Body of pancreas (tissue), 4 donors: ENCODE measurements around the gene ZKSCAN7. TPM values are rescaled to one million over a fixed set of nuclear protein-coding genes. Genes with fewer than 3 reads are reported as not detected.
"Not testable (repeated sequence)": the region's sequence is repeated elsewhere in the genome, so short reads cannot be mapped to it uniquely, and the experiment has no call there.

Source experiments
- ATAC-seq: fragments of 150-250 bp; one replicate; pipeline ENCODE4 v1.9.1; 2016
- DNase-seq, 4 donors: peaks; one replicate each; pipeline ENCODE4 v3.0.0-alpha.2; 2019
- H3K27ac ChIP-seq, 4 donors: fragments of 200-600 bp; sonication (generic); 1 replicate in 3 of 4; 2 replicates in 1 of 4; pipeline versions ENCODE4 v1.5.1 to v1.6.1; 2016 to 2019; ENCODE audit warnings: mild to moderate bottlenecking in 1 of 4, mixed read lengths in 1 of 4, moderate library complexity in 1 of 4
- H3K27me3 ChIP-seq, 2 donors: fragments of 200-600 bp; sonication (generic); one replicate each; pipeline ENCODE4 v1.6.0; 2016; ENCODE audit warnings: mild to moderate bottlenecking in 1 of 2
- H3K36me3 ChIP-seq, 2 donors: fragments of 200-600 bp; sonication (generic); replicated peaks in 1 of 2; 2 replicates each; pipeline ENCODE4 v1.5.1; 2016; ENCODE audit warnings: low read depth in 2 of 2; ENCODE audit not compliant: insufficient read depth in 1 of 2
- H3K4me1 ChIP-seq: fragments of 200-600 bp; sonication (generic); one replicate; pipeline ENCODE4 v1.6.0; 2016
- H3K4me3 ChIP-seq, 2 donors: fragments of 200-600 bp; sonication (generic); 1 replicate in 1 of 2; 2 replicates in 1 of 2; pipeline ENCODE4 v1.5.1; 2016 to 2019
- H3K9me3 ChIP-seq, 3 donors: fragments of 200-600 bp; sonication (generic); 1 replicate in 2 of 3; 2 replicates in 1 of 3; pipeline ENCODE4 v1.5.1; 2016
- CTCF ChIP-seq, 7 experiments: fragments of 450-650 bp in 4 of 7; fragments of 200-600 bp in 3 of 7; sonication (generic) in 3 of 7; IDR thresholded peaks; one replicate each; pipeline ENCODE4 v1.5.1; 2016 to 2019; ENCODE audit warnings: antibody characterized with exemption in 7 of 7
- POLR2A ChIP-seq, 3 donors: fragments of 450-650 bp; IDR thresholded peaks; one replicate each; pipeline ENCODE4 v1.6.1; 2016; ENCODE audit warnings: antibody characterized with exemption in 3 of 3, mild to moderate bottlenecking in 2 of 3
- WGBS, 2 donors: methylation state at CpG; one replicate each; pipeline ENCODE4 v1.1.5; 2017; 5-methylcytosine and 5-hydroxymethylcytosine counted together
- intact Hi-C: fragments of 100-400 bp; cut with DNase I; formaldehyde crosslinking; loops from one replicate; pipeline ENCODE4 v1.15.1; 2023
- total RNA-seq, 2 donors: library from RNA; depleted of rRNA; stranded (reverse); fragments of >200 nt; gene quantifications; one replicate each; pipeline ENCODE4 v1.1.0, GENCODE V29; 2016

The ZKSCAN7 gene
- total RNA-seq, 2 donors from 2014 or later, result 3.3 to 7.0 TPM

DNA sequence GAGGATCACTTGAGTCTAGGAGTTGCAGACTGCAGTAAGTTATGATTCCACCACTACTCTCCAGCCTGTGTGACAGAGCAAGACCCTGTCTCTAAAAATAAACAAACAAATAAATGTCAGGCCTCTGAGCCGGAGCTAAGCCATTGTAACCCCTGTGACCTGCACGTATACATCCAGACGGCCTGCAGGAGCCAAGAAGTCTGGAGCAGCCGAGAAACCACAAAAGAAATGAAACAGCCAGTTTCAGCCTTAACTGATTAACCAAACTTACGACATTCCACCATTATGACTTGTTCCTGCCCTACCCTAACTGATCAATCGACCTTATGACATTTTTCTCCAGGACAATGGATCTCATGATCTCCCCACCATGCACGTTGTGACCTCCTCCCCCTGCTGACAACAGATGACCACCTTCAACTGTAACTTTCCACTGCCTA lies 32.5 kb upstream of the ZKSCAN7 start:
- intact Hi-C loops, result no loop called here
- WGBS, 2 donors, result 23 to 28% methylated on average over 7 of the region's 7 CpGs
- H3K4me1 ChIP-seq, result no peaks in the 10 kb centered on the region
- DNase-seq (no peak), ATAC-seq (no peak)
- no peaks in the 10 kb centered on the region for H3K36me3 ChIP-seq
- H3K27me3 ChIP-seq, result peaks cover 0 to 4% of the 10 kb centered on the region in 2 donors
- H3K27ac ChIP-seq, result no peak overlapping the region
- TF ChIP-seq CTCF (IDR thresholded peaks at IDR 0.05) (no peak), POLR2A (IDR thresholded peaks at IDR 0.05) (no peak)
- no peaks in the 10 kb centered on the region for H3K9me3 ChIP-seq
- no peak overlapping the region for H3K4me3 ChIP-seq

- peaks cover 0 to 4% of the 10 kb centered on the region in 2 donors for H3K27me3 ChIP-seq
These were observed 29.9 kb upstream of the ZKSCAN7 start for GRCh38 chr3:44525060-44525459.

DNA sequence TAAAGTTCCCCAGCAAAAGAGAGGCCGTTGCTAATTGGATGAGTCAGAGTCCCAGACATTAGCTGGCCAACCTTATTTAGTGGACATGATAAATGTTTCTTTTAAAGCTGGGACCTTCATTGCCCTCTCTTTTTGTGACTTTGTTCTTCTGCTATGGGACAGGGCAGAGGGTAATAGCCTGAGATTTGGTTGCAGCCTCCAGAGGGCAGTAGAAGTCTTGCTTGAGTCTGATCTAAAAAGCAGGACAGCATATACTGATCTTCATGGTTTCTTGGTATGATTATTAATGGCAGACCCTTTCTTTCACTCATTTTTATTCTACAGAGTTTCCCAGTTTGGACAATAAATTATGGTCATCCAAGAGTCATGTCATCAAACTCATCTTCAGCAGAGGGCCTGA lies 25.1 kb upstream of the ZKSCAN7 start:
- 9 to 20% methylated on average over 1 of the region's 1 CpG for WGBS, 2 donors
- Histone ChIP-seq H3K27ac (no peak overlapping the region), H3K9me3 (no peaks in the 10 kb centered on the region), H3K4me3 (no peak overlapping the region), H3K36me3 (no peaks in the 10 kb centered on the region), H3K4me1 (no peaks in the 10 kb centered on the region), H3K27me3 (no peaks in the 10 kb centered on the region)
- no peak for ATAC-seq
- intact Hi-C loops, result loop anchor here (5.0 kb wide), 1 partner anchor 387 kb away; no protein-coding TSS in a partner anchor
- TF ChIP-seq CTCF (IDR thresholded peaks at IDR 0.05) (peak in 1 of 7 experiments; percentile 5), POLR2A (IDR thresholded peaks at IDR 0.05) (no peak)
- no peak for DNase-seq

More at GRCh38 chr3:44525060-44525459, 29.9 kb upstream of the ZKSCAN7 start:
- no peak for ATAC-seq
- no peak for TF ChIP-seq CTCF (IDR thresholded peaks at IDR 0.05)
- TF ChIP-seq POLR2A (IDR thresholded peaks at IDR 0.05), result no peak
- 70 to 74% methylated on average over 5 of the region's 5 CpGs for WGBS, 2 donors
- Histone ChIP-seq H3K27ac (no peak overlapping the region), H3K36me3 (no peaks in the 10 kb centered on the region), H3K9me3 (no peaks in the 10 kb centered on the region), H3K4me1 (no peaks in the 10 kb centered on the region), H3K4me3 (no peak overlapping the region)
- intact Hi-C loops, result no loop called here
- DNase-seq, result no peak

DNA sequence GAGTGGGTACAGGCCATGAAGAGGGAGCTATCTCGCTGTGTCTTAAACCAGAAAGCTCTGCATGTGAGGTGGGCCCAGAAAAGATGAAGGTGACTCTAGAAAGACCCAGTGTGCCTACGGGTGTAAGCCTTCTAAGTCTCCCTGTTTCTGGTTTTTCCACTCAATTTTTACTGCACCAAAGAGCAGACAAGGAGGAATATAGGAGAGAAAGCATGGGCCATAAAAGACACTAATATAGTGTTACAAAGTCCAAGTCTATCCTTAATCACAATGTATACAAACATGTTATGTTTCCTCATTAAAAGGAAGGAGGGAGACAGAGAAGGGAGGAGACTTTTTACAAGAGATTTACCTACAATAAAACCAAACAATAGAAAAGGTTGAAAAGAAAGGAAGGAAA lies 24.1 kb upstream of the ZKSCAN7 start:
- no peak overlapping the region for H3K4me3 ChIP-seq
- no peaks in the 10 kb centered on the region for H3K4me1 ChIP-seq
- ATAC-seq, result no peak
- no peak overlapping the region for H3K27ac ChIP-seq
- no peaks in the 10 kb centered on the region for H3K27me3 ChIP-seq
- 38 to 46% methylated on average over 2 of the region's 2 CpGs for WGBS, 2 donors
- H3K36me3 ChIP-seq, result no peaks in the 10 kb centered on the region
- intact Hi-C loops, result loop anchor here (5.0 kb wide), 1 partner anchor 386 kb away; no protein-coding TSS in a partner anchor
- H3K9me3 ChIP-seq, result no peaks in the 10 kb centered on the region
- DNase-seq, result no peak
- TF ChIP-seq CTCF (IDR thresholded peaks at IDR 0.05) (no peak), POLR2A (IDR thresholded peaks at IDR 0.05) (no peak)

- H3K4me1 ChIP-seq, H3K27me3 ChIP-seq, DNase-seq, H3K27ac ChIP-seq, H3K4me3 ChIP-seq, ATAC-seq, H3K9me3 ChIP-seq, H3K36me3 ChIP-seq: not testable (repeated sequence)
- 20 to 21% methylated on average over 4 of the region's 4 CpGs for WGBS, 2 donors
- intact Hi-C loops, result loop anchor here (5.0 kb wide), 1 partner anchor 383 kb away; no protein-coding TSS in a partner anchor
These were observed 20.3 kb upstream of the ZKSCAN7 start for GRCh38 chr3:44534659-44535058.
